Panc1 (cell line): ENCODE data around the gene STK39. TPM values are rescaled to one million over a fixed set of nuclear protein-coding genes. Genes with fewer than 3 reads are reported as not detected.

ENCODE experiments used
- ATAC-seq: fragments of 200-7000 bp; cut with Tn5 transposase; 2 replicates; pipeline ENCODE4 v1.9.1; 2020; ENCODE audit warnings: mild to moderate bottlenecking, moderate library complexity
- BruUV-seq: library from RNA; stranded (reverse); fragments of 400-500 nt; replicated peaks from 2 replicates; lab custom pipeline; 2021; lab: Mats Ljungman, UMichigan
- CTCF ChIA-PET: fragments of 300-600 bp; sonication (Branson Sonifier 250); formaldehyde crosslinking; loops from one replicate; lab custom pipeline; 2022; ENCODE audit warnings: antibody characterized with exemption; lab: Charles Lee
- POLR2A ChIA-PET: fragments of 300-600 bp; sonication (Branson Sonifier 250); formaldehyde crosslinking; loops from one replicate; lab custom pipeline; 2022; ENCODE audit warnings: antibody characterized with exemption; lab: Charles Lee
- DNase-seq: peaks from one replicate; pipeline ENCODE4 v3.0.0-alpha.2; 2010; ENCODE audit warnings: low read depth, low spot score
- H3K27ac ChIP-seq: 2 replicates; pipeline ENCODE4 v1.5.1; 2011; ENCODE audit warnings: mild to moderate bottlenecking, low read length, inconsistent platforms
- H3K27me3 ChIP-seq: fragments of 200-500 bp; sonication (Bioruptor generic); 2 replicates; pipeline ENCODE4 v1.6.0; 2014; ENCODE audit warnings: low read length, inconsistent platforms; ENCODE audit not compliant: control insufficient read depth, insufficient read depth
- H3K36me3 ChIP-seq: fragments of 200-500 bp; sonication (Bioruptor generic); 2 replicates; pipeline ENCODE4 v1.5.1; 2014; ENCODE audit warnings: inconsistent platforms, mild to moderate bottlenecking, low read length, moderate library complexity; ENCODE audit not compliant: control insufficient read depth, insufficient read depth
- H3K4me1 ChIP-seq: 2 replicates; pipeline ENCODE4 v1.5.1; 2011; ENCODE audit warnings: inconsistent platforms, mild to moderate bottlenecking, low read length, moderate library complexity; ENCODE audit not compliant: control insufficient read depth, insufficient read depth
- H3K4me3 ChIP-seq, 2 experiments: 2 replicates each; pipeline ENCODE4 v1.5.1; 2011 to 2012; ENCODE audit warnings: low read depth in 2 of 2, low read length in 2 of 2, mild to moderate bottlenecking in 2 of 2, inconsistent platforms in 1 of 2, moderate library complexity in 1 of 2
- H3K9me3 ChIP-seq: fragments of 200-500 bp; sonication (Bioruptor generic); 2 replicates; pipeline ENCODE4 v1.5.1; 2014; ENCODE audit warnings: low read depth, mild to moderate bottlenecking, inconsistent platforms, low read length, moderate library complexity; ENCODE audit not compliant: control insufficient read depth, insufficient read depth
- POLR2AphosphoS5 ChIP-seq: IDR thresholded peaks from 2 replicates; pipeline ENCODE4 v1.6.1; 2012; ENCODE audit warnings: mild to moderate bottlenecking, low read depth, low read length, moderate library complexity
- SIN3A ChIP-seq: IDR thresholded peaks from 2 replicates; pipeline ENCODE4 v1.6.1; 2012; ENCODE audit warnings: low read depth, mild to moderate bottlenecking, low read length, moderate library complexity, borderline replicate concordance; ENCODE audit not compliant: insufficient read depth
- TCF7L2 ChIP-seq: IDR thresholded peaks from 2 replicates; pipeline ENCODE4 v1.6.1; 2011; ENCODE audit warnings: mild to moderate bottlenecking, low read depth, low read length, inconsistent platforms
- in situ Hi-C: cut with HindIII; loops from 2 replicates; pipeline ENCODE4 v1.10.0; 2016; ENCODE audit warnings: low sequenced_read_pairs, low pct_unique_long_range_greater_than_20kb
- intact Hi-C: fragments of 100-400 bp; cut with micrococcal nuclease; formaldehyde crosslinking; loops from one replicate; pipeline ENCODE4 v1.10.0; 2022; ENCODE audit not compliant: unreplicated experiment
- total RNA-seq: library from RNA; stranded (reverse); gene quantifications from one replicate; pipeline ENCODE4 v1.2.1, GENCODE V29; 2021; ENCODE audit not compliant: unreplicated experiment
- TF ChIP-seq, protein P1 (sequence below), 2 experiments: IDR thresholded peaks; 2 replicates each; pipeline ENCODE4 v1.6.1; 2011 to 2012; ENCODE audit warnings: low read depth in 2 of 2, control low read depth in 1 of 2, low read length in 1 of 2, mild to moderate bottlenecking in 1 of 2, moderate library complexity in 1 of 2; ENCODE audit not compliant: insufficient read depth in 1 of 2
- TF ChIP-seq, protein P2 (sequence below): fragments of 450-650 bp; IDR thresholded peaks from 2 replicates; pipeline ENCODE4 v1.5.1; 2017; ENCODE audit warnings: mild to moderate bottlenecking

Gene STK39
- total RNA-seq, 1 experiment from 2014 or later, result 14.0 TPM

- Histone ChIP-seq H3K36me3 (no peaks in the 10 kb centered on the region), H3K9me3 (no peaks in the 10 kb centered on the region), H3K27ac (no peak overlapping the region), H3K4me1 (no peaks in the 10 kb centered on the region), H3K27me3 (no peaks in the 10 kb centered on the region), H3K4me3 (no peak overlapping the region)
- no TSS peak for BruUV-seq
- in situ Hi-C loops, result no loop called here
- TF ChIP-seq POLR2AphosphoS5, result no peak
- TF ChIP-seq, protein P1, sequence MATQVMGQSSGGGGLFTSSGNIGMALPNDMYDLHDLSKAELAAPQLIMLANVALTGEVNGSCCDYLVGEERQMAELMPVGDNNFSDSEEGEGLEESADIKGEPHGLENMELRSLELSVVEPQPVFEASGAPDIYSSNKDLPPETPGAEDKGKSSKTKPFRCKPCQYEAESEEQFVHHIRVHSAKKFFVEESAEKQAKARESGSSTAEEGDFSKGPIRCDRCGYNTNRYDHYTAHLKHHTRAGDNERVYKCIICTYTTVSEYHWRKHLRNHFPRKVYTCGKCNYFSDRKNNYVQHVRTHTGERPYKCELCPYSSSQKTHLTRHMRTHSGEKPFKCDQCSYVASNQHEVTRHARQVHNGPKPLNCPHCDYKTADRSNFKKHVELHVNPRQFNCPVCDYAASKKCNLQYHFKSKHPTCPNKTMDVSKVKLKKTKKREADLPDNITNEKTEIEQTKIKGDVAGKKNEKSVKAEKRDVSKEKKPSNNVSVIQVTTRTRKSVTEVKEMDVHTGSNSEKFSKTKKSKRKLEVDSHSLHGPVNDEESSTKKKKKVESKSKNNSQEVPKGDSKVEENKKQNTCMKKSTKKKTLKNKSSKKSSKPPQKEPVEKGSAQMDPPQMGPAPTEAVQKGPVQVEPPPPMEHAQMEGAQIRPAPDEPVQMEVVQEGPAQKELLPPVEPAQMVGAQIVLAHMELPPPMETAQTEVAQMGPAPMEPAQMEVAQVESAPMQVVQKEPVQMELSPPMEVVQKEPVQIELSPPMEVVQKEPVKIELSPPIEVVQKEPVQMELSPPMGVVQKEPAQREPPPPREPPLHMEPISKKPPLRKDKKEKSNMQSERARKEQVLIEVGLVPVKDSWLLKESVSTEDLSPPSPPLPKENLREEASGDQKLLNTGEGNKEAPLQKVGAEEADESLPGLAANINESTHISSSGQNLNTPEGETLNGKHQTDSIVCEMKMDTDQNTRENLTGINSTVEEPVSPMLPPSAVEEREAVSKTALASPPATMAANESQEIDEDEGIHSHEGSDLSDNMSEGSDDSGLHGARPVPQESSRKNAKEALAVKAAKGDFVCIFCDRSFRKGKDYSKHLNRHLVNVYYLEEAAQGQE (IDR thresholded peaks at IDR 0.05; ENCODE audit: insufficient read depth in 1 of 2, low read depth in 2 of 2, low read length in 1 of 2), result no peak
- TF ChIP-seq SIN3A, result no peak
- TF ChIP-seq TCF7L2, result no peak
- TF ChIP-seq, protein P2, sequence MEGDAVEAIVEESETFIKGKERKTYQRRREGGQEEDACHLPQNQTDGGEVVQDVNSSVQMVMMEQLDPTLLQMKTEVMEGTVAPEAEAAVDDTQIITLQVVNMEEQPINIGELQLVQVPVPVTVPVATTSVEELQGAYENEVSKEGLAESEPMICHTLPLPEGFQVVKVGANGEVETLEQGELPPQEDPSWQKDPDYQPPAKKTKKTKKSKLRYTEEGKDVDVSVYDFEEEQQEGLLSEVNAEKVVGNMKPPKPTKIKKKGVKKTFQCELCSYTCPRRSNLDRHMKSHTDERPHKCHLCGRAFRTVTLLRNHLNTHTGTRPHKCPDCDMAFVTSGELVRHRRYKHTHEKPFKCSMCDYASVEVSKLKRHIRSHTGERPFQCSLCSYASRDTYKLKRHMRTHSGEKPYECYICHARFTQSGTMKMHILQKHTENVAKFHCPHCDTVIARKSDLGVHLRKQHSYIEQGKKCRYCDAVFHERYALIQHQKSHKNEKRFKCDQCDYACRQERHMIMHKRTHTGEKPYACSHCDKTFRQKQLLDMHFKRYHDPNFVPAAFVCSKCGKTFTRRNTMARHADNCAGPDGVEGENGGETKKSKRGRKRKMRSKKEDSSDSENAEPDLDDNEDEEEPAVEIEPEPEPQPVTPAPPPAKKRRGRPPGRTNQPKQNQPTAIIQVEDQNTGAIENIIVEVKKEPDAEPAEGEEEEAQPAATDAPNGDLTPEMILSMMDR, result no peak
- intact Hi-C loops, result no loop called here
- ChIA-PET POLR2A (no interaction called here), CTCF (no interaction called here)
- no peak for DNase-seq
- no peak for ATAC-seq
Observed at GRCh38 chr2:168114040-168114439, 133.4 kb downstream of the STK39 start.

GRCh38 chr2:168107322-168107721 is 140.1 kb downstream of the STK39 start:
- H3K36me3 ChIP-seq, result no peaks in the 10 kb centered on the region
- H3K4me3 ChIP-seq, result no peak overlapping the region
- no peaks in the 10 kb centered on the region for H3K9me3 ChIP-seq
- ChIA-PET POLR2A (no interaction called here), CTCF (no interaction called here)
- H3K4me1 ChIP-seq, result no peaks in the 10 kb centered on the region
- ATAC-seq, result no peak
- in situ Hi-C loops, result no loop called here
- TF ChIP-seq TCF7L2 (no peak), POLR2AphosphoS5 (no peak), SIN3A (no peak)
- TF ChIP-seq, protein P2, result no peak
- TF ChIP-seq, protein P1 (IDR thresholded peaks at IDR 0.05; ENCODE audit: insufficient read depth in 1 of 2, low read depth in 2 of 2, low read length in 1 of 2), result no peak
- no peak overlapping the region for H3K27ac ChIP-seq
- BruUV-seq, result no TSS peak
- no peaks in the 10 kb centered on the region for H3K27me3 ChIP-seq
- intact Hi-C loops, result no loop called here
- no peak for DNase-seq
